GM18907 (cell line): Measurements from ENCODE around the gene ZFHX3.

Source experiments
- ATAC-seq: cut with Tn5 transposase; IDR thresholded peaks from one replicate; pipeline ENCODE4 v1.9.1; 2021; ENCODE audit warnings: mild to moderate bottlenecking, moderate library complexity; ENCODE audit not compliant: unreplicated experiment

ZFHX3 gene

GRCh38 chr16:73042807-73043206, 5.1 kb downstream of the ZFHX3 start:
- ATAC-seq, result no peak

GRCh38 chr16:73041676-73042075, 6.3 kb downstream of the ZFHX3 start:
- no peak for ATAC-seq

- no peak for ATAC-seq
Measured at GRCh38 chr16:73040735-73041402, 7.1 kb downstream of the ZFHX3 start.

GRCh38 chr16:73040136-73040535, 7.8 kb downstream of the ZFHX3 start:
- no peak for ATAC-seq

- no peak for ATAC-seq
Measured at GRCh38 chr16:73037845-73038570, 9.9 kb downstream of the ZFHX3 start.

- ATAC-seq, result no peak
Measured at GRCh38 chr16:73037331-73037745, 10.6 kb downstream of the ZFHX3 start.

- ATAC-seq, result peak; percentile 69
Measured at GRCh38 chr16:73036074-73036826, 11.7 kb downstream of the ZFHX3 start.

GRCh38 chr16:73034374-73034773, 13.6 kb downstream of the ZFHX3 start:
- peak; percentile 48 for ATAC-seq

GRCh38 chr16:73033271-73033998, 14.5 kb downstream of the ZFHX3 start:
- no peak for ATAC-seq

- no peak for ATAC-seq
Measured at GRCh38 chr16:73032541-73033270, 15.2 kb downstream of the ZFHX3 start.

GRCh38 chr16:73031984-73032383, 15.9 kb downstream of the ZFHX3 start:
- no peak for ATAC-seq

- no peak for ATAC-seq
Measured at GRCh38 chr16:73031155-73031866, 16.6 kb downstream of the ZFHX3 start.

GRCh38 chr16:73028721-73029361, 19.1 kb downstream of the ZFHX3 start:
- ATAC-seq, result no peak

GRCh38 chr16:73028263-73028662, 19.7 kb downstream of the ZFHX3 start:
- no peak for ATAC-seq

GRCh38 chr16:73027685-73028111, 20.2 kb downstream of the ZFHX3 start:
- ATAC-seq, result no peak

- ATAC-seq, result no peak
Measured at GRCh38 chr16:73026754-73027684, 20.9 kb downstream of the ZFHX3 start.

- ATAC-seq, result no peak
Measured at GRCh38 chr16:73025856-73026210, 22.1 kb downstream of the ZFHX3 start.

- ATAC-seq, result no peak
Measured at GRCh38 chr16:73025151-73025855, 22.6 kb downstream of the ZFHX3 start.
